B cell (primary cell): Measurements from ENCODE around the gene OAT. TPM values are rescaled to one million over a fixed set of nuclear protein-coding genes. Genes with fewer than 3 reads are reported as not detected.

ENCODE experiments used
- ATAC-seq: fragments of 200-7000 bp; cut with Tn5 transposase; one replicate; pipeline ENCODE4 v1.10.0; 2021; ENCODE audit warnings: low read depth, mild to moderate bottlenecking, moderate number of reproducible peaks, moderate library complexity
- CTCF ChIA-PET: fragments of 350-600 bp; sonication (Branson Sonifier 250); formaldehyde crosslinking; loops from one replicate; lab custom pipeline; 2021; ENCODE audit warnings: antibody characterized with exemption, inconsistent platforms; lab: Charles Lee
- POLR2A ChIA-PET: fragments of 350-600 bp; sonication (Branson Sonifier 250); formaldehyde crosslinking; loops from one replicate; lab custom pipeline; 2021; ENCODE audit warnings: antibody characterized with exemption; lab: Charles Lee
- DNase-seq: peaks from one replicate; pipeline ENCODE4 v3.0.0; 2013
- H2AFZ ChIP-seq: 2 replicates; pipeline ENCODE4 v1.6.1; 2012; ENCODE audit warnings: mild to moderate bottlenecking, low read depth, low read length; ENCODE audit not compliant: insufficient read depth, poor library complexity, severe bottlenecking
- H3K27ac ChIP-seq, 2 donors: 1 replicate in 1 of 2; 2 replicates in 1 of 2; pipeline ENCODE4 v1.5.1; 2012 to 2013; ENCODE audit warnings: low read length in 2 of 2, mild to moderate bottlenecking in 2 of 2, moderate library complexity in 1 of 2
- H3K27me3 ChIP-seq, 4 experiments: fragments of 200-600 bp in 1 of 4; sonication (generic) in 1 of 4; replicated peaks in 1 of 4; 1 replicate in 2 of 4; 2 replicates in 2 of 4; pipeline versions ENCODE4 v1.6.1 to v1.7.0; 2013 to 2016; ENCODE audit warnings: low read length in 3 of 4, mild to moderate bottlenecking in 2 of 4, mixed read lengths in 1 of 4, moderate library complexity in 1 of 4; ENCODE audit not compliant: insufficient read depth in 4 of 4, control insufficient read depth in 3 of 4; ENCODE audit errors: control extremely low read depth in 1 of 4
- H3K36me3 ChIP-seq, 2 experiments: replicated peaks in 1 of 2; 1 replicate in 1 of 2; 2 replicates in 1 of 2; pipeline versions ENCODE4 v1.6.1 to v1.7.1; 2013; ENCODE audit warnings: low read length in 1 of 2; ENCODE audit not compliant: insufficient read depth in 2 of 2, control insufficient read depth in 1 of 2; ENCODE audit errors: control extremely low read depth in 1 of 2, extremely low read depth in 1 of 2
- H3K4me1 ChIP-seq, 2 donors: fragments of 200-600 bp in 1 of 2; sonication (generic) in 1 of 2; 1 replicate in 1 of 2; 2 replicates in 1 of 2; pipeline versions ENCODE4 v1.5.1 to v1.6.1; 2013 to 2017; ENCODE audit warnings: low read length in 2 of 2; ENCODE audit not compliant: control insufficient read depth in 2 of 2, insufficient read depth in 2 of 2
- H3K4me2 ChIP-seq: replicated peaks from 2 replicates; pipeline ENCODE3; 2012; ENCODE audit warnings: mild to moderate bottlenecking, low read depth, low read length; ENCODE audit not compliant: poor library complexity, severe bottlenecking
- H3K4me3 ChIP-seq, 5 experiments: fragments of 200-600 bp in 1 of 5; sonication (generic) in 1 of 5; 1 replicate in 3 of 5; 2 replicates in 2 of 5; pipeline versions ENCODE4 v1.5.1 to v1.7.0; 2011 to 2016; ENCODE audit warnings: low read length in 4 of 5, mild to moderate bottlenecking in 4 of 5, low read depth in 2 of 5, control low read depth in 1 of 5, moderate library complexity in 1 of 5; ENCODE audit not compliant: insufficient read depth in 1 of 5; ENCODE audit errors: control extremely low read depth in 1 of 5, extremely low read depth in 1 of 5
- H3K79me2 ChIP-seq: fragments of 200-600 bp; sonication (generic); one replicate; pipeline ENCODE4 v1.6.0; 2016; ENCODE audit warnings: low read length; ENCODE audit not compliant: control insufficient read depth, insufficient read depth
- H3K9ac ChIP-seq: fragments of 200-600 bp; sonication (generic); 2 replicates; pipeline ENCODE4 v1.6.1; 2017; ENCODE audit warnings: mild to moderate bottlenecking, low read length, moderate library complexity
- H3K9me3 ChIP-seq, 3 donors: one replicate each; pipeline versions ENCODE4 v1.6.1 to v1.7.1; 2013; ENCODE audit warnings: low read length in 2 of 3; ENCODE audit not compliant: control insufficient read depth in 2 of 3, insufficient read depth in 1 of 3; ENCODE audit errors: control extremely low read depth in 1 of 3
- H4K20me1 ChIP-seq: 2 replicates; pipeline ENCODE4 v1.6.0; 2012; ENCODE audit warnings: mild to moderate bottlenecking, low read length; ENCODE audit not compliant: insufficient read depth, control insufficient read depth, poor library complexity, severe bottlenecking
- H3K27ac Mint-ChIP-seq: one replicate; pipeline ENCODE4 v1.8.0; 2021; ENCODE audit warnings: mixed read lengths
- H3K27me3 Mint-ChIP-seq: one replicate; pipeline ENCODE4 v1.8.0; 2021; ENCODE audit warnings: mixed read lengths
- H3K4me1 Mint-ChIP-seq: one replicate; pipeline ENCODE4 v1.8.0; 2021; ENCODE audit warnings: mixed read lengths
- H3K4me3 Mint-ChIP-seq: one replicate; pipeline ENCODE4 v1.8.0; 2021; ENCODE audit warnings: mixed read lengths
- H3K9me3 Mint-ChIP-seq: one replicate; pipeline ENCODE4 v1.8.0; 2022; ENCODE audit warnings: mixed read lengths; ENCODE audit not compliant: insufficient read depth
- EZH2 ChIP-seq: IDR thresholded peaks from 2 replicates; pipeline ENCODE4 v1.6.1; 2012; ENCODE audit warnings: borderline replicate concordance, low read depth, mild to moderate bottlenecking, moderate library complexity, low read length; ENCODE audit not compliant: insufficient read depth, poor library complexity, severe bottlenecking
- WGBS: methylation state at CpG from one replicate; pipeline ENCODE4 v1.1.5; 2013; ENCODE audit warnings: missing lambda C conversion rate; ENCODE audit not compliant: insufficient coverage; 5-methylcytosine and 5-hydroxymethylcytosine counted together
- intact Hi-C: fragments of 100-400 bp; cut with micrococcal nuclease; formaldehyde crosslinking; loops from one replicate; pipeline ENCODE4 v1.10.0; 2022
- polyA plus RNA-seq: library from polyadenylated mRNA; depleted of rRNA; stranded (reverse); fragments of >200 nt; gene quantifications from 2 replicates; pipeline ENCODE4 v1.2.3, GENCODE V29; 2012
- total RNA-seq, 2 donors: library from RNA; stranded (reverse); fragments of 120-200 nt in 1 of 2; gene quantifications; 1 replicate in 1 of 2; 2 replicates in 1 of 2; pipeline versions ENCODE4 v1.2.3 to v1.2.4, GENCODE V29; 2013 to 2022
- TF ChIP-seq, protein P1 (sequence below): fragments of 200-600 bp; IDR thresholded peaks from one replicate; pipeline ENCODE4 v1.8.0; 2022; ENCODE audit warnings: antibody characterized with exemption, mild to moderate bottlenecking

Gene OAT
- total and polyA plus RNA-seq, 2 donors (not counting 1 experiment from before 2014, with no cell fraction given) = 13.9 to 20.1 TPM

DNA sequence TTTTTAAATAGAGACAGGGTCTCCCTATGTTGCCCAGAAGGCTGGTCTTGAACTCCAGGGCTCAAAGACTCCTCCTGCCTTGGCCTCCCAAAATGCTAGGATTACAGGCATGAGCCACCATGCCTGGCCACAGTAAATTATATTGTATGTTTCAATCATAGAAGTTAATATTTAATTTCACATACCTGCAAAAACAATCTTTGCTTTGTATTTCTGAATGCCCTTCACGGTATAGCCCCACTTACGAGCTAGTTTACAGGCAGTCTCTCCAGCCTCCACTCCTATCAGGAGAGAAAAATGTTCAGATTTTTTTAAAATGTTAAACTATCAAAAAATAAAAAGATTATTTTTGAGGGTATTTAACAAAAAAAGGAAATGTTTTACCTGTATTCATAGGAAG is 10.4 kb downstream of the OAT start:
- ATAC-seq (no peak), DNase-seq (no peak)
- ChIA-PET CTCF (interaction anchor here (1.5 to 2.4 kb wide), 3 partner anchors 9 to 414 kb away, joined by 3 to 8 read pairs (median 3); no protein-coding TSS in a partner anchor), POLR2A (no interaction called here)
- Histone ChIP-seq H3K4me1 (peaks cover 2 to 6% of the 10 kb centered on the region in 2 donors), H3K9me3 (no peaks in the 10 kb centered on the region), H3K4me3 (no peak overlapping the region), H4K20me1 (no peaks in the 10 kb centered on the region), H3K79me2 (no peaks in the 10 kb centered on the region), H3K36me3 (no peaks in the 10 kb centered on the region), H3K4me2 (no peak overlapping the region), H3K9ac (no peak overlapping the region), H2AFZ (no peak overlapping the region), H3K27ac (no peak overlapping the region), H3K27me3 (no peaks in the 10 kb centered on the region)
- Mint-ChIP-seq H3K9me3 (no peaks in the 10 kb centered on the region), H3K4me3 (no peak overlapping the region), H3K27me3 (no peaks in the 10 kb centered on the region), H3K4me1 (peaks cover 6% of the 10 kb centered on the region), H3K27ac (no peak overlapping the region)
- TF ChIP-seq EZH2 = no peak
- TF ChIP-seq, protein P1, sequence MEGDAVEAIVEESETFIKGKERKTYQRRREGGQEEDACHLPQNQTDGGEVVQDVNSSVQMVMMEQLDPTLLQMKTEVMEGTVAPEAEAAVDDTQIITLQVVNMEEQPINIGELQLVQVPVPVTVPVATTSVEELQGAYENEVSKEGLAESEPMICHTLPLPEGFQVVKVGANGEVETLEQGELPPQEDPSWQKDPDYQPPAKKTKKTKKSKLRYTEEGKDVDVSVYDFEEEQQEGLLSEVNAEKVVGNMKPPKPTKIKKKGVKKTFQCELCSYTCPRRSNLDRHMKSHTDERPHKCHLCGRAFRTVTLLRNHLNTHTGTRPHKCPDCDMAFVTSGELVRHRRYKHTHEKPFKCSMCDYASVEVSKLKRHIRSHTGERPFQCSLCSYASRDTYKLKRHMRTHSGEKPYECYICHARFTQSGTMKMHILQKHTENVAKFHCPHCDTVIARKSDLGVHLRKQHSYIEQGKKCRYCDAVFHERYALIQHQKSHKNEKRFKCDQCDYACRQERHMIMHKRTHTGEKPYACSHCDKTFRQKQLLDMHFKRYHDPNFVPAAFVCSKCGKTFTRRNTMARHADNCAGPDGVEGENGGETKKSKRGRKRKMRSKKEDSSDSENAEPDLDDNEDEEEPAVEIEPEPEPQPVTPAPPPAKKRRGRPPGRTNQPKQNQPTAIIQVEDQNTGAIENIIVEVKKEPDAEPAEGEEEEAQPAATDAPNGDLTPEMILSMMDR = no peak
- WGBS = no CpG with 5 or more reads among the region's 2 CpGs
- intact Hi-C loops = no loop called here

DNA sequence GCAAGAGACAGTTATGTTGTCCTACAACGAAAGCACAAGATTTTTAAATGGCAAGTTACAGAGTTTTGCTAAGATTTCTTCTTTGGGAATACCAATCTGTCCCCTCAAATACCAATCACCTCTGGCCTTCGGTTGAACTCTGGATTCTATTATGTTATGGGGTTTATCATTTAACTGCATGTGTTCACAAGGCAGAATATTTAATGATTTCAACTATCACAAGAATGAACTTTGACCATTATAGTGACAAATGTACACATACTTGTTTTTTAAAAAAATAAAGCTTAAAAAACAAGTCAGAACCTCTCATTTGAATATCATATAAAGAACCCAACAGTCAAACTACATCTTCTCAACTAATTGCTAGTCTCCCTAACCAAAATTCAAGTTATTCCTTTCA is 11.3 kb downstream of the OAT start:
- intact Hi-C loops = no loop called here
- H2AFZ ChIP-seq = no peak overlapping the region
- DNase-seq = no peak
- no peaks in the 10 kb centered on the region for H3K9me3 Mint-ChIP-seq
- H3K9ac ChIP-seq = no peak overlapping the region
- H3K4me3 ChIP-seq = no peak overlapping the region
- H3K27me3 ChIP-seq = no peaks in the 10 kb centered on the region
- no peak for ATAC-seq
- TF ChIP-seq, protein P1 = no peak
- TF ChIP-seq EZH2 = no peak
- H3K27ac Mint-ChIP-seq = no peak overlapping the region
- WGBS = no CpG with 5 or more reads among the region's 2 CpGs
- ChIA-PET POLR2A (no interaction called here), CTCF (interaction anchor here (1.4 to 4.9 kb wide), 3 partner anchors 10 to 411 kb away, joined by 3 to 71 read pairs (median 3); no protein-coding TSS in a partner anchor)
- no peaks in the 10 kb centered on the region for H3K27me3 Mint-ChIP-seq
- no peaks in the 10 kb centered on the region for H4K20me1 ChIP-seq
- H3K27ac ChIP-seq = no peak overlapping the region
- H3K4me2 ChIP-seq = no peak overlapping the region
- no peak overlapping the region for H3K4me3 Mint-ChIP-seq
- no peaks in the 10 kb centered on the region for H3K79me2 ChIP-seq
- H3K4me1 Mint-ChIP-seq = peaks cover 9% of the 10 kb centered on the region
- H3K4me1 ChIP-seq = peaks cover 5 to 9% of the 10 kb centered on the region in 2 donors
- peaks cover 0 to 3% of the 10 kb centered on the region in 2 experiments for H3K36me3 ChIP-seq
- H3K9me3 ChIP-seq = no peaks in the 10 kb centered on the region
